ENCODE measurements around the gene FAM83D. TPM values are rescaled to one million over a fixed set of nuclear protein-coding genes. Genes with fewer than 3 reads are reported as not detected.

Gene FAM83D
- polyA plus RNA-seq, 1 donor from 2014 or later, result 0.48 TPM

- Histone ChIP-seq H2AFZ (ENCODE audit: low read depth, low read length) (no peak overlapping the region), H3K9ac (ENCODE audit: low read length) (no peak overlapping the region), H3K27me3 (ENCODE audit: insufficient read depth, low read depth, low read length) (no peaks in the 10 kb centered on the region), H3F3A (ENCODE audit: insufficient read depth, low read length, poor library complexity, severe bottlenecking) (no peaks in the 10 kb centered on the region), H3K4me3 (ENCODE audit: low read length) (no peak overlapping the region), H3K27ac (ENCODE audit: low read length) (no peak overlapping the region), H4K20me1 (ENCODE audit: insufficient read depth) (no peaks in the 10 kb centered on the region), H3K79me2 (replicated peaks; ENCODE audit: insufficient read depth, low read length) (no peaks in the 10 kb centered on the region), H3K4me2 (ENCODE audit: low read length) (no peak overlapping the region), H3K36me3 (ENCODE audit: insufficient read depth, low read length) (peaks cover 6% of the 10 kb centered on the region), H3K9me3 (ENCODE audit: low read length) (no peaks in the 10 kb centered on the region), H3K9me2 (ENCODE audit: insufficient read depth, low read length) (no peaks in the 10 kb centered on the region)
- TF ChIP-seq EP300 (conservative IDR thresholded peaks at IDR 0.05; ENCODE audit: poor library complexity, severe bottlenecking) (no peak), TAF1 (IDR thresholded peaks at IDR 0.05; ENCODE audit: low read depth) (no peak), EZH2 (IDR thresholded peaks at IDR 0.05; ENCODE audit: borderline replicate concordance, insufficient read depth, low read length, poor library complexity, severe bottlenecking) (no peak), RAD21 (conservative IDR thresholded peaks at IDR 0.05) (no peak), SMC3 (conservative IDR thresholded peaks at IDR 0.05; ENCODE audit: poor library complexity) (no peak), MXI1 (conservative IDR thresholded peaks at IDR 0.05; ENCODE audit: poor library complexity, severe bottlenecking) (no peak), CTCF (IDR thresholded peaks at IDR 0.05; ENCODE audit: poor library complexity, severe bottlenecking) (no peak), POLR2AphosphoS5 (IDR thresholded peaks at IDR 0.05) (no peak)
- TF ChIP-seq, protein P1, sequence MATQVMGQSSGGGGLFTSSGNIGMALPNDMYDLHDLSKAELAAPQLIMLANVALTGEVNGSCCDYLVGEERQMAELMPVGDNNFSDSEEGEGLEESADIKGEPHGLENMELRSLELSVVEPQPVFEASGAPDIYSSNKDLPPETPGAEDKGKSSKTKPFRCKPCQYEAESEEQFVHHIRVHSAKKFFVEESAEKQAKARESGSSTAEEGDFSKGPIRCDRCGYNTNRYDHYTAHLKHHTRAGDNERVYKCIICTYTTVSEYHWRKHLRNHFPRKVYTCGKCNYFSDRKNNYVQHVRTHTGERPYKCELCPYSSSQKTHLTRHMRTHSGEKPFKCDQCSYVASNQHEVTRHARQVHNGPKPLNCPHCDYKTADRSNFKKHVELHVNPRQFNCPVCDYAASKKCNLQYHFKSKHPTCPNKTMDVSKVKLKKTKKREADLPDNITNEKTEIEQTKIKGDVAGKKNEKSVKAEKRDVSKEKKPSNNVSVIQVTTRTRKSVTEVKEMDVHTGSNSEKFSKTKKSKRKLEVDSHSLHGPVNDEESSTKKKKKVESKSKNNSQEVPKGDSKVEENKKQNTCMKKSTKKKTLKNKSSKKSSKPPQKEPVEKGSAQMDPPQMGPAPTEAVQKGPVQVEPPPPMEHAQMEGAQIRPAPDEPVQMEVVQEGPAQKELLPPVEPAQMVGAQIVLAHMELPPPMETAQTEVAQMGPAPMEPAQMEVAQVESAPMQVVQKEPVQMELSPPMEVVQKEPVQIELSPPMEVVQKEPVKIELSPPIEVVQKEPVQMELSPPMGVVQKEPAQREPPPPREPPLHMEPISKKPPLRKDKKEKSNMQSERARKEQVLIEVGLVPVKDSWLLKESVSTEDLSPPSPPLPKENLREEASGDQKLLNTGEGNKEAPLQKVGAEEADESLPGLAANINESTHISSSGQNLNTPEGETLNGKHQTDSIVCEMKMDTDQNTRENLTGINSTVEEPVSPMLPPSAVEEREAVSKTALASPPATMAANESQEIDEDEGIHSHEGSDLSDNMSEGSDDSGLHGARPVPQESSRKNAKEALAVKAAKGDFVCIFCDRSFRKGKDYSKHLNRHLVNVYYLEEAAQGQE (IDR thresholded peaks at IDR 0.05; ENCODE audit: borderline replicate concordance), result no peak
Measured at GRCh38 chr20:38970302-38970701, 44.1 kb downstream of the FAM83D start.

DNA sequence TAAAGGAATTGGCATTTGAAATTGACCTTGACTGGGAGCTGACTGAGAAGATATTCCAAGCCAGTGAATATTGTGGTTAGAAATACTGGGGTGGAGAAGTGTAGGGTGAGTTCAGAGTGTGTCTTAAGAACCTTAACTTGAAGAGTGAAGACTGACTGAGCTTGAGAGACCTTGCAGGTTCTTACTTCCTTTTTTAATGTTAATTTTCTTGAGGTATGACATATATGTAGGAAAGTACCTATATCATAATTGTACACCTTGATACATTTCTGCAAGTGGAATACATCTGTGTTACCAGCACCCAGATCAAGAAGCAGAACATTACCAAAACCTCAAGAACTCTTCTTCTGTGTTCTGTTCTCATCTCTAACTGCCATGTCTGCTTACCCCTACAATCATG lies 46.9 kb downstream of the FAM83D start:
- no peaks in the 10 kb centered on the region for H3K27me3 ChIP-seq (ENCODE audit: insufficient read depth, low read depth, low read length)
- no peaks in the 10 kb centered on the region for H3K9me3 ChIP-seq (ENCODE audit: low read length)
- no peaks in the 10 kb centered on the region for H3K9me2 ChIP-seq (ENCODE audit: insufficient read depth, low read length)
- H3F3A ChIP-seq (ENCODE audit: insufficient read depth, low read length, poor library complexity, severe bottlenecking), result no peaks in the 10 kb centered on the region
- no peak overlapping the region for H3K9ac ChIP-seq (ENCODE audit: low read length)
- no peaks in the 10 kb centered on the region for H4K20me1 ChIP-seq (ENCODE audit: insufficient read depth)
- H3K36me3 ChIP-seq (ENCODE audit: insufficient read depth, low read length), result peaks cover 6% of the 10 kb centered on the region
- H3K4me3 ChIP-seq (ENCODE audit: low read length), result no peak overlapping the region
- no peak overlapping the region for H3K4me2 ChIP-seq (ENCODE audit: low read length)
- no peak overlapping the region for H2AFZ ChIP-seq (ENCODE audit: low read depth, low read length)
- no peak for TF ChIP-seq MXI1 (conservative IDR thresholded peaks at IDR 0.05; ENCODE audit: poor library complexity, severe bottlenecking)
- TF ChIP-seq CTCF (IDR thresholded peaks at IDR 0.05; ENCODE audit: poor library complexity, severe bottlenecking), result no peak
- H3K27ac ChIP-seq (ENCODE audit: low read length), result no peak overlapping the region
- H3K79me2 ChIP-seq (replicated peaks; ENCODE audit: insufficient read depth, low read length), result no peaks in the 10 kb centered on the region
